HG03457 (cell line): Measurements from ENCODE around the gene TLNRD1.

Source experiments
- ATAC-seq: cut with Tn5 transposase; IDR thresholded peaks from one replicate; pipeline ENCODE4 v1.9.1; 2021; ENCODE audit warnings: moderate number of reproducible peaks; ENCODE audit not compliant: unreplicated experiment

The TLNRD1 gene

GRCh38 chr15:81053621-81054020 lies 52.9 kb downstream of the TLNRD1 start:
- ATAC-seq = no peak

- no peak for ATAC-seq
Observed at GRCh38 chr15:81054236-81054635, 53.5 kb downstream of the TLNRD1 start.
